ENCODE data around the gene PPP2R2D. TPM values are rescaled to one million over a fixed set of nuclear protein-coding genes. Genes with fewer than 3 reads are reported as not detected.

PPP2R2D gene
- total RNA-seq, 5 donors from 2014 or later (not counting 1 experiment from before 2014, with no cell fraction given): 37.3 to 45.0 (median 43.0) TPM

- WGBS (ENCODE audit: insufficient coverage): 75% methylated on average over 22 of the region's 22 CpGs
- POLR2A ChIA-PET: no interaction called here
These were observed 46.1 kb upstream of the PPP2R2D start for GRCh38 chr10:131854579-131855335.

DNA sequence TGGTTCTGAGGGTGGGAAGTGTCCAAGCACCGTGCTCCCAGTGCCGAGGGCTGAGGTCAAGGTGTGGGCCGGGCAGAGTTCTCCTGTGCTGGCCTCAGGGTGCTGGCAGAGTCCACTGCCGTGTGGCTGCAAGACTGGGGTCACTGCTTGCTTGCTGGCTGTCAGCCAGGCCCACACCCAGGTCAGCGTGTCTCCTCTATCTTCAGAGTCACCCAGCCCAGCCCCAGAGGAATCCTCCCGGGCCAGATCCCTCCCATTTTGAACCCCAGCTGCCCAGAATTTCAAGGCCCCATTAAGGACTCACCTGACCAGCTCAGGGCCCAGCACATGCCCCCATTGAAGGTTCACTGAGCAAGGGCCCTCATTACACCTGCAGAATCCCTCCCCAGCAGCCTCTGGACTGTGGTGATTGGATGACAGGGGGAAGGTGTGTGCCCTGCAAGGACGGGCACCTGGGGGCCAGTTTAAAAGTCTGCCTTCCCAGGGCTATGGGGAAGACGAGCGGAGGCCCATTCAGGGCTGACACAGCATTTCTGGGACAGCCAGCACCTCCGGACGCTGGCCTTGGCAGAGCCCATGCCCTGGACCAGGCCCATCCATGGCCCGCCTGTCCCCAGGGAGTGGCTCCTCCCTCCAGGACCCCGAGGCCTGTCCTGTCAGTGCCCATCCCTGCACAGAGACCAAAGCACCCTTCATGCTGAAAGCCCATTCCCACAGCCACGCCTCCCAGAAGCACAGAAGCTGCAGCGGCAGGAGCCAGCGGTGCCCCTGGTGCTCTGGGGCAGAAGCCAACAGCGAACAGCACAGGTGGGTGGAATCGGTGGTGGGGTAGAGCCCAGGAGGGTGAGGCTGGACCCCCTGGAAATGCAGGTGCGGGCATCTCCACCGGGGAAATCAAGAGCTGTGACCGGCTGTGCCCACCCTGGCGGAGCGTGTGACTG is 45.1 kb upstream of the PPP2R2D start:
- no peaks in the 10 kb centered on the region for H3K9me3 ChIP-seq
- CTCF ChIA-PET: no interaction called here
- ATAC-seq (replicated peaks in 1 of 4) (no peak), DNase-seq (peak in 1 of 35 experiments; percentile 11)
- POLR2A ChIA-PET: no interaction called here
- no peak overlapping the region for H3K4me3 Mint-ChIP-seq
- H3K4me1 ChIP-seq (ENCODE audit: control insufficient read depth in 1 of 2, extremely low read depth in 1 of 2, insufficient read depth in 2 of 2, low read length in 2 of 2): no peaks in the 10 kb centered on the region
- 79% methylated on average over 23 of the region's 23 CpGs for WGBS (ENCODE audit: insufficient coverage)
- no peaks in the 10 kb centered on the region for H3K36me3 ChIP-seq (ENCODE audit: control insufficient read depth in 2 of 2, extremely low read depth in 1 of 2, insufficient read depth in 1 of 2, low read length in 1 of 2)
- H3K4me3 ChIP-seq (ENCODE audit: control insufficient read depth in 1 of 2, extremely low read depth in 1 of 2, low read length in 1 of 2): no peak overlapping the region
- peaks cover 0 to 45% of the 10 kb centered on the region in 2 experiments for H3K27me3 ChIP-seq (replicated peaks in 1 of 2; ENCODE audit: control insufficient read depth in 2 of 2, extremely low read depth in 1 of 2, insufficient read depth in 2 of 2, low read length in 1 of 2)
- no peaks in the 10 kb centered on the region for H3K4me1 Mint-ChIP-seq
- H3K9me3 Mint-ChIP-seq: peaks cover 0 to 4% (median 0%) of the 10 kb centered on the region in 3 donors
- no peak overlapping the region for H3K27ac Mint-ChIP-seq
- peaks cover 9 to 21% of the 10 kb centered on the region in 2 donors for H3K27me3 Mint-ChIP-seq
- no peaks in the 10 kb centered on the region for H3K36me3 Mint-ChIP-seq
- no peak overlapping the region for H3K27ac ChIP-seq (ENCODE audit: low read length)

More at GRCh38 chr10:131854579-131855335, 46.1 kb upstream of the PPP2R2D start:
- Histone ChIP-seq H3K9me3 (no peaks in the 10 kb centered on the region), H3K4me3 (ENCODE audit: control insufficient read depth in 1 of 2, extremely low read depth in 1 of 2, low read length in 1 of 2) (no peak overlapping the region), H3K27ac (ENCODE audit: low read length) (no peak overlapping the region), H3K4me1 (ENCODE audit: control insufficient read depth in 1 of 2, extremely low read depth in 1 of 2, insufficient read depth in 2 of 2, low read length in 2 of 2) (no peaks in the 10 kb centered on the region), H3K27me3 (replicated peaks in 1 of 2; ENCODE audit: control insufficient read depth in 2 of 2, extremely low read depth in 1 of 2, insufficient read depth in 2 of 2, low read length in 1 of 2) (peaks cover 0 to 42% of the 10 kb centered on the region in 2 experiments), H3K36me3 (ENCODE audit: control insufficient read depth in 2 of 2, extremely low read depth in 1 of 2, insufficient read depth in 1 of 2, low read length in 1 of 2) (no peaks in the 10 kb centered on the region)
- peaks cover 4 to 17% of the 10 kb centered on the region in 2 donors for H3K27me3 Mint-ChIP-seq
- peak in 1 of 35 experiments; percentile 5 for DNase-seq
- CTCF ChIA-PET: no interaction called here
- no peaks in the 10 kb centered on the region for H3K36me3 Mint-ChIP-seq
- H3K27ac Mint-ChIP-seq: no peak overlapping the region
- H3K4me1 Mint-ChIP-seq: no peaks in the 10 kb centered on the region
- peaks cover 0 to 4% (median 0%) of the 10 kb centered on the region in 3 donors for H3K9me3 Mint-ChIP-seq
- ATAC-seq (replicated peaks in 1 of 4): no peak
- H3K4me3 Mint-ChIP-seq: no peak overlapping the region

DNA sequence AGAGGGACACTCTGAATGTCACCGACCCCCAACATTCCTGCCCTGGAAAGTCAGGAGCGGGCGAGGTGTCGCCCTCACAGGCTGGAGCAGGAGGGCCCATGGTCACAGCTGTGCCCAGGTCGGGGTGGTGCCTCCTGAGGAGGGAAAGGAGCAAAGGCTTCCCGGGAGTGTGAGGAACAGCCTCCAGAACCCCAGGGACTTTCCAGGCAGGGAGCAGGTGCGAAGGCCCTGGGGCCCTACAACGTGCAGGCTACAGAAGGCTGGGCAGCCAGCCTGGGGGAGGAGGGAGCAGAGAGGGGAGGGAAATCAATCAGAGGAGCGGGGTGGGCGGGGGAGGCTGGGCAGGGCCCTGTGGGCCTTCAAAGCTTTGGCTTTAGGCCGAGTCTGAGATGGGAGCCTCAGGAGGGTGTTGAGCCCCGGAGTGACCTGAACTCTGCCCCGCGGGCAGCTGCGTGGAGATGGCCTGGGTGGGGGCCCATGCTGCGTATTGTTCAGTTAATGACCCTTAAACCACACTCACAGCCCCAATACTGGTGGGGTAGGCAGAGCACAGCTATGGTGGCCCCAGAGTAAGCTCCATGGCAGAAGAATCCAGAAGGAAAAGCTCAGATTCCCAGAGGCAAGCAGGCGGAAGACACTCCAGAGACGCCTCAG is 44.2 kb upstream of the PPP2R2D start:
- Histone ChIP-seq H3K9me3 (no peaks in the 10 kb centered on the region), H3K27me3 (replicated peaks in 1 of 2; ENCODE audit: control insufficient read depth in 2 of 2, extremely low read depth in 1 of 2, insufficient read depth in 2 of 2, low read length in 1 of 2) (peaks cover 0 to 47% of the 10 kb centered on the region in 2 experiments), H3K4me1 (ENCODE audit: control insufficient read depth in 1 of 2, extremely low read depth in 1 of 2, insufficient read depth in 2 of 2, low read length in 2 of 2) (no peaks in the 10 kb centered on the region), H3K36me3 (ENCODE audit: control insufficient read depth in 2 of 2, extremely low read depth in 1 of 2, insufficient read depth in 1 of 2, low read length in 1 of 2) (no peaks in the 10 kb centered on the region), H3K4me3 (ENCODE audit: control insufficient read depth in 1 of 2, extremely low read depth in 1 of 2, low read length in 1 of 2) (no peak overlapping the region), H3K27ac (ENCODE audit: low read length) (no peak overlapping the region)
- POLR2A ChIA-PET: no interaction called here
- H3K36me3 Mint-ChIP-seq: no peaks in the 10 kb centered on the region
- WGBS (ENCODE audit: insufficient coverage): 70% methylated on average over 9 of the region's 18 CpGs
- H3K4me1 Mint-ChIP-seq: no peaks in the 10 kb centered on the region
- no peak for DNase-seq
- peaks cover 13 to 25% of the 10 kb centered on the region in 2 donors for H3K27me3 Mint-ChIP-seq
- H3K9me3 Mint-ChIP-seq: no peaks in the 10 kb centered on the region
- H3K27ac Mint-ChIP-seq: no peak overlapping the region
- H3K4me3 Mint-ChIP-seq: no peak overlapping the region
- CTCF ChIA-PET: no interaction called here
- no peak for ATAC-seq (replicated peaks in 1 of 4)

- CTCF ChIA-PET: no interaction called here
- H3K4me1 Mint-ChIP-seq: no peaks in the 10 kb centered on the region
- peaks cover 18 to 31% of the 10 kb centered on the region in 2 donors for H3K27me3 Mint-ChIP-seq
- H3K9me3 ChIP-seq: no peaks in the 10 kb centered on the region
- WGBS (ENCODE audit: insufficient coverage): 74% methylated on average over 25 of the region's 33 CpGs
- H3K27ac ChIP-seq (ENCODE audit: low read length): no peak overlapping the region
- no peaks in the 10 kb centered on the region for H3K36me3 Mint-ChIP-seq
- H3K27ac Mint-ChIP-seq: no peak overlapping the region
- no peaks in the 10 kb centered on the region for H3K36me3 ChIP-seq (ENCODE audit: control insufficient read depth in 2 of 2, extremely low read depth in 1 of 2, insufficient read depth in 1 of 2, low read length in 1 of 2)
- peak in 1 of 35 experiments; percentile 10 for DNase-seq
- H3K27me3 ChIP-seq (replicated peaks in 1 of 2; ENCODE audit: control insufficient read depth in 2 of 2, extremely low read depth in 1 of 2, insufficient read depth in 2 of 2, low read length in 1 of 2): peaks cover 1 to 45% of the 10 kb centered on the region in 2 experiments
- H3K4me3 ChIP-seq (ENCODE audit: control insufficient read depth in 1 of 2, extremely low read depth in 1 of 2, low read length in 1 of 2): no peak overlapping the region
- no peaks in the 10 kb centered on the region for H3K9me3 Mint-ChIP-seq
- POLR2A ChIA-PET: no interaction called here
- H3K4me1 ChIP-seq (ENCODE audit: control insufficient read depth in 1 of 2, extremely low read depth in 1 of 2, insufficient read depth in 2 of 2, low read length in 2 of 2): no peaks in the 10 kb centered on the region
- ATAC-seq (replicated peaks in 1 of 4): no peak
- no peak overlapping the region for H3K4me3 Mint-ChIP-seq
These were observed 43.4 kb upstream of the PPP2R2D start for GRCh38 chr10:131857156-131858117.

GRCh38 chr10:131858118-131858515 is 42.7 kb upstream of the PPP2R2D start:
- CTCF ChIA-PET: no interaction called here

More at GRCh38 chr10:131858118-131858515, 42.7 kb upstream of the PPP2R2D start:
- Mint-ChIP-seq H3K36me3 (no peaks in the 10 kb centered on the region), H3K9me3 (no peaks in the 10 kb centered on the region), H3K27me3 (peaks cover 18 to 31% of the 10 kb centered on the region in 2 donors), H3K4me1 (no peaks in the 10 kb centered on the region), H3K27ac (no peak overlapping the region), H3K4me3 (no peak overlapping the region)
- ATAC-seq (replicated peaks in 1 of 4): no peak
- no peak overlapping the region for H3K4me3 ChIP-seq (ENCODE audit: control insufficient read depth in 1 of 2, extremely low read depth in 1 of 2, low read length in 1 of 2)
- no peak overlapping the region for H3K27ac ChIP-seq (ENCODE audit: low read length)
- H3K4me1 ChIP-seq (ENCODE audit: control insufficient read depth in 1 of 2, extremely low read depth in 1 of 2, insufficient read depth in 2 of 2, low read length in 2 of 2): no peaks in the 10 kb centered on the region
- WGBS (ENCODE audit: insufficient coverage): 74% methylated on average over 11 of the region's 11 CpGs
- H3K27me3 ChIP-seq (replicated peaks in 1 of 2; ENCODE audit: control insufficient read depth in 2 of 2, extremely low read depth in 1 of 2, insufficient read depth in 2 of 2, low read length in 1 of 2): peaks cover 2 to 49% of the 10 kb centered on the region in 2 experiments
- POLR2A ChIA-PET: no interaction called here
- H3K36me3 ChIP-seq (ENCODE audit: control insufficient read depth in 2 of 2, extremely low read depth in 1 of 2, insufficient read depth in 1 of 2, low read length in 1 of 2): no peaks in the 10 kb centered on the region
- no peaks in the 10 kb centered on the region for H3K9me3 ChIP-seq
- DNase-seq: peak in 1 of 35 experiments; percentile 8

All from T-cell (primary cell).